ENCODE data around the gene KRTCAP2. TPM values are rescaled to one million over a fixed set of nuclear protein-coding genes. Genes with fewer than 3 reads are reported as not detected.

The KRTCAP2 gene
- total RNA-seq, 1 experiment from 2014 or later, result 128 TPM

- no peak for DNase-seq (ENCODE audit: low spot score)
Measured at GRCh38 chr1:155184351-155184811, 11.3 kb upstream of the KRTCAP2 start.

- no peak for DNase-seq (ENCODE audit: low spot score)
Measured at GRCh38 chr1:155183775-155184221, 10.7 kb upstream of the KRTCAP2 start.

- DNase-seq (ENCODE audit: low spot score), result no peak
Measured at GRCh38 chr1:155182052-155182550, 9.0 kb upstream of the KRTCAP2 start.

- DNase-seq (ENCODE audit: low spot score), result no peak
Measured at GRCh38 chr1:155181371-155182051, 8.4 kb upstream of the KRTCAP2 start.

- DNase-seq (ENCODE audit: low spot score), result no peak
Measured at GRCh38 chr1:155179112-155180031, 6.3 kb upstream of the KRTCAP2 start.

GRCh38 chr1:155178441-155179111, 5.5 kb upstream of the KRTCAP2 start:
- DNase-seq (ENCODE audit: low spot score), result no peak

GRCh38 chr1:155177918-155178281, 4.8 kb upstream of the KRTCAP2 start:
- no peak for DNase-seq (ENCODE audit: low spot score)

- no peak for DNase-seq (ENCODE audit: low spot score)
Measured at GRCh38 chr1:155177192-155177917, 4.3 kb upstream of the KRTCAP2 start.

GRCh38 chr1:155176544-155177071, 3.5 kb upstream of the KRTCAP2 start:
- DNase-seq (ENCODE audit: low spot score), result peak; percentile 92

- DNase-seq (ENCODE audit: low spot score), result peak; percentile 50
Measured at GRCh38 chr1:155175927-155176371, 2.8 kb upstream of the KRTCAP2 start.

- no peak for DNase-seq (ENCODE audit: low spot score)
Measured at GRCh38 chr1:155175281-155175926, 2.3 kb upstream of the KRTCAP2 start.

GRCh38 chr1:155174324-155175280, 1.5 kb upstream of the KRTCAP2 start:
- no peak for DNase-seq (ENCODE audit: low spot score)

- DNase-seq (ENCODE audit: low spot score), result no peak
Measured at GRCh38 chr1:155173478-155174323, 597 bp upstream of the KRTCAP2 start, which contains the start of gene TRIM46. Gene TRIM46 (plus strand): TSS chr1:155173849. CDS start chr1:155173967, 118 bp downstream.

- no peak for DNase-seq (ENCODE audit: low spot score)
Measured at GRCh38 chr1:155171836-155172731, 1.0 kb downstream of the KRTCAP2 start.

GRCh38 chr1:155170806-155171205, 2.3 kb downstream of the KRTCAP2 start:
- no peak for DNase-seq (ENCODE audit: low spot score)

- DNase-seq (ENCODE audit: low spot score), result no peak
Measured at GRCh38 chr1:155170101-155170785, 2.9 kb downstream of the KRTCAP2 start.

Data from HT-29 (cell line).